ENCODE measurements around the gene SLF1.
"Not testable (repeated sequence)": the region's sequence is repeated elsewhere in the genome, so short reads cannot be mapped to it uniquely, and the experiment has no call there.

SLF1 gene

GRCh38 chr5:94618493-94619328, at the start of gene SLF1, which contains the start of gene KIAA0825:
SLF1 (plus strand) TSS chr5:94618669; CDS start chr5:94628811, 10,142 bp downstream.
KIAA0825 (minus strand) TSS chr5:94618604; CDS start chr5:94537126, 81,478 bp downstream.
- Histone ChIP-seq H3K27me3 (ENCODE audit: insufficient read depth, low read length) (no peaks in the 10 kb centered on the region), H3K4me3 (ENCODE audit: low read length) (peak within 1 kb of the TSS; percentile 81), H2AFZ (ENCODE audit: low read depth, low read length) (peak within 1 kb of the TSS; percentile 87), H3K36me3 (ENCODE audit: insufficient read depth, low read length) (no peaks in the 10 kb centered on the region), H3K4me1 (ENCODE audit: insufficient read depth, low read length) (peaks cover 19% of the 10 kb centered on the region), H3K9me3 (ENCODE audit: low read length) (no peaks in the 10 kb centered on the region)

- no peaks in the 10 kb centered on the region for H3K9me3 ChIP-seq (ENCODE audit: low read length)
- H3K27me3 ChIP-seq (ENCODE audit: insufficient read depth, low read length): no peaks in the 10 kb centered on the region
- H3K4me1 ChIP-seq (ENCODE audit: insufficient read depth, low read length): no peaks in the 10 kb centered on the region
- no peak overlapping the region for H2AFZ ChIP-seq (ENCODE audit: low read depth, low read length)
- no peaks in the 10 kb centered on the region for H3K36me3 ChIP-seq (ENCODE audit: insufficient read depth, low read length)
- no peak overlapping the region for H3K4me3 ChIP-seq (ENCODE audit: low read length)
Measured at GRCh38 chr5:94571415-94571814, 47.1 kb upstream of the SLF1 start.

GRCh38 chr5:94573349-94573748, 45.1 kb upstream of the SLF1 start:
- not testable (repeated sequence) for H3K9me3 ChIP-seq (ENCODE audit: low read length); H2AFZ ChIP-seq (ENCODE audit: low read depth, low read length); H3K4me1 ChIP-seq (ENCODE audit: insufficient read depth, low read length); H3K36me3 ChIP-seq (ENCODE audit: insufficient read depth, low read length); H3K27me3 ChIP-seq (ENCODE audit: insufficient read depth, low read length); H3K4me3 ChIP-seq (ENCODE audit: low read length)

GRCh38 chr5:94575196-94575595, 43.3 kb upstream of the SLF1 start:
- H3K4me3 ChIP-seq (ENCODE audit: low read length): no peak overlapping the region

GRCh38 chr5:94577466-94578245, 40.8 kb upstream of the SLF1 start:
- no peak overlapping the region for H2AFZ ChIP-seq (ENCODE audit: low read depth, low read length)
- H3K27me3 ChIP-seq (ENCODE audit: insufficient read depth, low read length): no peaks in the 10 kb centered on the region
- no peaks in the 10 kb centered on the region for H3K9me3 ChIP-seq (ENCODE audit: low read length)
- H3K4me1 ChIP-seq (ENCODE audit: insufficient read depth, low read length): peaks cover 9% of the 10 kb centered on the region
- no peak overlapping the region for H3K4me3 ChIP-seq (ENCODE audit: low read length)
- no peaks in the 10 kb centered on the region for H3K36me3 ChIP-seq (ENCODE audit: insufficient read depth, low read length)

More at GRCh38 chr5:94575196-94575595, 43.3 kb upstream of the SLF1 start:
- Histone ChIP-seq H3K9me3 (ENCODE audit: low read length) (no peaks in the 10 kb centered on the region), H3K27me3 (ENCODE audit: insufficient read depth, low read length) (no peaks in the 10 kb centered on the region), H3K36me3 (ENCODE audit: insufficient read depth, low read length) (no peaks in the 10 kb centered on the region), H3K4me1 (ENCODE audit: insufficient read depth, low read length) (no peaks in the 10 kb centered on the region), H2AFZ (ENCODE audit: low read depth, low read length) (no peak overlapping the region)

GRCh38 chr5:94595281-94595840, 23.1 kb upstream of the SLF1 start:
- Histone ChIP-seq H3K9me3 (ENCODE audit: low read length) (no peaks in the 10 kb centered on the region), H2AFZ (ENCODE audit: low read depth, low read length) (no peak overlapping the region), H3K4me1 (ENCODE audit: insufficient read depth, low read length) (no peaks in the 10 kb centered on the region), H3K36me3 (ENCODE audit: insufficient read depth, low read length) (no peaks in the 10 kb centered on the region), H3K27me3 (ENCODE audit: insufficient read depth, low read length) (no peaks in the 10 kb centered on the region), H3K4me3 (ENCODE audit: low read length) (no peak overlapping the region)

- no peaks in the 10 kb centered on the region for H3K9me3 ChIP-seq (ENCODE audit: low read length)
- no peak overlapping the region for H2AFZ ChIP-seq (ENCODE audit: low read depth, low read length)
- H3K27me3 ChIP-seq (ENCODE audit: insufficient read depth, low read length): no peaks in the 10 kb centered on the region
- H3K36me3 ChIP-seq (ENCODE audit: insufficient read depth, low read length): no peaks in the 10 kb centered on the region
- no peak overlapping the region for H3K4me3 ChIP-seq (ENCODE audit: low read length)
- H3K4me1 ChIP-seq (ENCODE audit: insufficient read depth, low read length): peaks cover 8% of the 10 kb centered on the region
Measured at GRCh38 chr5:94613583-94613982, 4.9 kb upstream of the SLF1 start.

- Histone ChIP-seq H2AFZ (ENCODE audit: low read depth, low read length) (no peak overlapping the region), H3K4me1 (ENCODE audit: insufficient read depth, low read length) (peaks cover 10% of the 10 kb centered on the region), H3K4me3 (ENCODE audit: low read length) (no peak overlapping the region), H3K36me3 (ENCODE audit: insufficient read depth, low read length) (no peaks in the 10 kb centered on the region), H3K27me3 (ENCODE audit: insufficient read depth, low read length) (no peaks in the 10 kb centered on the region), H3K9me3 (ENCODE audit: low read length) (no peaks in the 10 kb centered on the region)
Measured at GRCh38 chr5:94614156-94614805, 4.2 kb upstream of the SLF1 start.

- H2AFZ ChIP-seq (ENCODE audit: low read depth, low read length): no peak overlapping the region
- no peak overlapping the region for H3K4me3 ChIP-seq (ENCODE audit: low read length)
- peaks cover 19% of the 10 kb centered on the region for H3K4me1 ChIP-seq (ENCODE audit: insufficient read depth, low read length)
- no peaks in the 10 kb centered on the region for H3K27me3 ChIP-seq (ENCODE audit: insufficient read depth, low read length)
- no peaks in the 10 kb centered on the region for H3K36me3 ChIP-seq (ENCODE audit: insufficient read depth, low read length)
- H3K9me3 ChIP-seq (ENCODE audit: low read length): no peaks in the 10 kb centered on the region
Measured at GRCh38 chr5:94615862-94616261, 2.6 kb upstream of the SLF1 start.

GRCh38 chr5:94618029-94618492, 408 bp upstream of the SLF1 start:
- Histone ChIP-seq H3K27me3 (ENCODE audit: insufficient read depth, low read length) (no peaks in the 10 kb centered on the region), H3K36me3 (ENCODE audit: insufficient read depth, low read length) (no peaks in the 10 kb centered on the region), H3K9me3 (ENCODE audit: low read length) (no peaks in the 10 kb centered on the region), H3K4me3 (ENCODE audit: low read length) (peak overlapping the region; percentile 81), H2AFZ (ENCODE audit: low read depth, low read length) (peak overlapping the region; percentile 87), H3K4me1 (ENCODE audit: insufficient read depth, low read length) (peaks cover 19% of the 10 kb centered on the region)

GRCh38 chr5:94620256-94620655, 1.8 kb downstream of the SLF1 start:
- Histone ChIP-seq H3K36me3 (ENCODE audit: insufficient read depth, low read length) (no peaks in the 10 kb centered on the region), H3K4me3 (ENCODE audit: low read length) (no peak overlapping the region), H2AFZ (ENCODE audit: low read depth, low read length) (no peak overlapping the region), H3K4me1 (ENCODE audit: insufficient read depth, low read length) (peaks cover 19% of the 10 kb centered on the region), H3K27me3 (ENCODE audit: insufficient read depth, low read length) (no peaks in the 10 kb centered on the region), H3K9me3 (ENCODE audit: low read length) (no peaks in the 10 kb centered on the region)

- no peak overlapping the region for H3K4me3 ChIP-seq (ENCODE audit: low read length)
- H2AFZ ChIP-seq (ENCODE audit: low read depth, low read length): no peak overlapping the region
- no peaks in the 10 kb centered on the region for H3K27me3 ChIP-seq (ENCODE audit: insufficient read depth, low read length)
- H3K9me3 ChIP-seq (ENCODE audit: low read length): no peaks in the 10 kb centered on the region
- peaks cover 16% of the 10 kb centered on the region for H3K4me1 ChIP-seq (ENCODE audit: insufficient read depth, low read length)
- H3K36me3 ChIP-seq (ENCODE audit: insufficient read depth, low read length): no peaks in the 10 kb centered on the region
Measured at GRCh38 chr5:94621763-94622162, 3.3 kb downstream of the SLF1 start.
